ENCODE measurements around the gene CADPS.

DNA sequence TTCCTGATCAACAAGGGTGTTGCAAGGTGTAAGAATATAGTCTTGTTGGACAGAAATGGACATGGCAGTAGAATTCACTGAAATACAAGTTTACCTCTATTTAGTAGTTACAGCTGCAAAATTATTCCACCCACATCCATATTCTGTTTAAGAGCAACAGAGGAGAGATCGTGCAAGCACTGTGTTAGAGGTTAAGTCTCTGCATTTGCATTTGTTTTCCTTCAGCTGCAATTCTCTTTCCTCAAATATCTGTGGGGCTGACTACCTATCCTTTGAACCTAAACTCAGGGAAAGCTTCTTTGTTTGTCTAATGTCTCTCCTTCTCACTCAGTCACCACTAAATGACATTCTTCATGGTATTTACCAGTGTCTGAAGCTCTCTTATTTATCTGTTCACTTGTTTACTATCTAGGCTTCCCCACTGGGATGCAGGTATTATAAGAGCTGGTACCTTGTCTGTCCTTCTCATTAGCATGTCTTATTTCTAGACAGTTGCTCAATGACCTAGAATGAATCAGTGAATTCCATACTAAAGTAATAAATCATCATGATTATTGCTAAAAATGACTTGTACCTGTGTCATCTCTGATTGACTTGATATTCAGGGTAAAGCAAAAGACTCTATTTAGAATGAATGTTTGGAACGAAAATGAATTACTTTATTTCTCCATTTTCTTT is 326.5 kb downstream of the CADPS start:
- TF ChIP-seq POLR2AphosphoS5 (IDR thresholded peaks at IDR 0.05; ENCODE audit: low read depth, low read length) (no peak), REST (IDR thresholded peaks at IDR 0.05; ENCODE audit: insufficient read depth in 1 of 2, low read depth in 2 of 2, low read length in 2 of 2) (no peak)

Data from PFSK-1 (cell line).